GM23338 (cell line): ENCODE results near the gene SHANK2. TPM values are rescaled to one million over a fixed set of nuclear protein-coding genes. Genes with fewer than 3 reads are reported as not detected.

ENCODE experiments used
- ATAC-seq: fragments of 200-7000 bp; cut with Tn5 transposase; 3 replicates; pipeline ENCODE4 v1.9.1; 2020
- DNase-seq: peaks from one replicate; pipeline ENCODE4 v3.0.0-alpha.2; 2015; ENCODE audit warnings: low spot score
- H2AFZ ChIP-seq: fragments of 200-600 bp; sonication (generic); 2 replicates; pipeline ENCODE4 v1.8.0; 2016; ENCODE audit warnings: antibody characterized with exemption, mild to moderate bottlenecking, moderate library complexity
- H3F3A ChIP-seq: fragments of 200-600 bp; sonication (generic); replicated peaks from 2 replicates; pipeline ENCODE4 v1.8.0; 2017; ENCODE audit warnings: antibody characterized with exemption, mixed run types, low read depth
- H3K27ac ChIP-seq: fragments of 200-600 bp; sonication (generic); 2 replicates; pipeline ENCODE4 v1.6.1; 2016; ENCODE audit warnings: low read depth
- H3K27me3 ChIP-seq: fragments of 200-600 bp; sonication (generic); 2 replicates; pipeline ENCODE4 v1.8.0; 2016; ENCODE audit warnings: mild to moderate bottlenecking, mixed run types, moderate library complexity; ENCODE audit not compliant: insufficient read depth
- H3K36me3 ChIP-seq: fragments of 200-600 bp; sonication (generic); 2 replicates; pipeline ENCODE4 v1.8.0; 2016; ENCODE audit warnings: mild to moderate bottlenecking; ENCODE audit not compliant: insufficient read depth
- H3K4me1 ChIP-seq: fragments of 200-600 bp; sonication (generic); 2 replicates; pipeline ENCODE4 v1.8.0; 2016; ENCODE audit warnings: mild to moderate bottlenecking, moderate library complexity; ENCODE audit not compliant: insufficient read depth
- H3K4me2 ChIP-seq: fragments of 200-600 bp; sonication (generic); 2 replicates; pipeline ENCODE4 v1.7.1; 2017; ENCODE audit warnings: mixed run types
- H3K4me3 ChIP-seq: fragments of 200-600 bp; sonication (generic); 2 replicates; pipeline ENCODE4 v1.6.1; 2016; ENCODE audit warnings: mixed run types
- H3K79me2 ChIP-seq: fragments of 200-600 bp; sonication (generic); replicated peaks from 2 replicates; pipeline ENCODE4 v1.8.0; 2017; ENCODE audit warnings: mild to moderate bottlenecking; ENCODE audit not compliant: insufficient read depth
- H3K9me2 ChIP-seq: fragments of 200-600 bp; sonication (generic); 2 replicates; pipeline ENCODE4 v1.8.0; 2017; ENCODE audit not compliant: insufficient read depth
- H4K20me1 ChIP-seq: fragments of 200-600 bp; sonication (generic); replicated peaks from 2 replicates; pipeline ENCODE4 v1.8.0; 2017; ENCODE audit warnings: mild to moderate bottlenecking; ENCODE audit not compliant: insufficient read depth
- H3K27ac Mint-ChIP-seq: 2 replicates; pipeline ENCODE4 v1.8.0; 2020; ENCODE audit warnings: inconsistent platforms, mild to moderate bottlenecking, moderate library complexity, mixed read lengths
- H3K27me3 Mint-ChIP-seq: 3 replicates; pipeline ENCODE4 v1.8.0; 2022; ENCODE audit warnings: low read depth, mild to moderate bottlenecking, moderate library complexity, mixed read lengths, inconsistent platforms; ENCODE audit not compliant: insufficient read depth, poor library complexity
- H3K36me3 Mint-ChIP-seq: 3 replicates; pipeline ENCODE4 v1.8.0; 2021; ENCODE audit warnings: low read depth, mild to moderate bottlenecking, inconsistent platforms, moderate library complexity, mixed read lengths
- H3K4me1 Mint-ChIP-seq: 3 replicates; pipeline ENCODE4 v1.8.0; 2020; ENCODE audit warnings: mild to moderate bottlenecking, inconsistent platforms, mixed read lengths
- H3K4me3 Mint-ChIP-seq: 3 replicates; pipeline ENCODE4 v1.8.0; 2021; ENCODE audit warnings: moderate library complexity, mild to moderate bottlenecking, inconsistent platforms, mixed read lengths
- H3K9me3 Mint-ChIP-seq: 3 replicates; pipeline ENCODE4 v1.8.0; 2020; ENCODE audit warnings: moderate library complexity, mild to moderate bottlenecking, inconsistent platforms, mixed read lengths
- CREB1 ChIP-seq: fragments of 250-450 bp; sonication (Bioruptor Pico); IDR thresholded peaks from 2 replicates; pipeline ENCODE4 v1.5.0; 2020; ENCODE audit warnings: low read depth, mild to moderate bottlenecking, moderate library complexity
- CTCF ChIP-seq, 2 experiments: fragments of 200-600 bp in 1 of 2; sonication (generic) in 1 of 2; conservative IDR thresholded peaks; 2 replicates each; pipeline versions ENCODE4 v1.5.1 to v1.6.1; 2016 to 2017; ENCODE audit warnings: antibody characterized with exemption in 2 of 2, low read depth in 2 of 2, mild to moderate bottlenecking in 2 of 2, moderate library complexity in 1 of 2
- ETS1 ChIP-seq: IDR thresholded peaks from 2 replicates; pipeline ENCODE4 v1.6.1; 2016; ENCODE audit warnings: antibody characterized with exemption
- EZH2 ChIP-seq: fragments of 200-600 bp; sonication (generic); IDR thresholded peaks from one replicate; pipeline ENCODE4 v1.8.0; 2017; ENCODE audit warnings: antibody characterized with exemption, mild to moderate bottlenecking, low read depth; ENCODE audit not compliant: unreplicated experiment
- EZH2phosphoT487 ChIP-seq: fragments of 200-600 bp; sonication (generic); IDR thresholded peaks from one replicate; pipeline ENCODE4 v1.8.1; 2018; ENCODE audit warnings: antibody characterized with exemption; ENCODE audit not compliant: unreplicated experiment
- JUNB ChIP-seq: IDR thresholded peaks from one replicate; pipeline ENCODE4 v1.6.1; 2016; ENCODE audit warnings: antibody characterized with exemption; ENCODE audit not compliant: unreplicated experiment
- NANOG ChIP-seq: IDR thresholded peaks from 2 replicates; pipeline ENCODE4 v1.6.1; 2016; ENCODE audit warnings: antibody characterized with exemption, borderline replicate concordance
- POLR2AphosphoS5 ChIP-seq: IDR thresholded peaks from 2 replicates; pipeline ENCODE4 v1.6.1; 2016; ENCODE audit warnings: antibody characterized with exemption, low read depth
- REST ChIP-seq: IDR thresholded peaks from one replicate; pipeline ENCODE4 v1.6.1; 2018; ENCODE audit warnings: antibody characterized with exemption; ENCODE audit not compliant: unreplicated experiment
- STAT1 ChIP-seq: IDR thresholded peaks from one replicate; pipeline ENCODE4 v1.6.1; 2016; ENCODE audit warnings: antibody characterized with exemption; ENCODE audit not compliant: unreplicated experiment
- ZNF114 ChIP-seq: fragments of 250-450 bp; sonication (Bioruptor Pico); IDR thresholded peaks from 2 replicates; pipeline ENCODE4 v1.5.0; 2020; ENCODE audit warnings: mild to moderate bottlenecking, moderate library complexity
- ZNF331 ChIP-seq: fragments of 250-450 bp; sonication (Bioruptor Pico); IDR thresholded peaks from 2 replicates; pipeline ENCODE4 v1.5.0; 2020; ENCODE audit warnings: low read depth, mild to moderate bottlenecking, moderate library complexity
- ZNF462 ChIP-seq: fragments of 250-450 bp; sonication (Bioruptor Pico); IDR thresholded peaks from 2 replicates; pipeline ENCODE4 v1.5.0; 2020; ENCODE audit warnings: mild to moderate bottlenecking, moderate library complexity
- polyA plus RNA-seq: library from polyadenylated mRNA; unstranded; fragments of >200 nt; fragmentation: Nextera tagmentation; extraction: Ambion mirVana; gene quantifications from 2 replicates; pipeline ENCODE4 v1.2.1, GENCODE V29; 2016
- total RNA-seq: library from RNA; depleted of rRNA; stranded (reverse); fragments of >200 nt; shearing (Covaris generic); gene quantifications from 2 replicates; pipeline ENCODE4 v1.2.3, GENCODE V29; 2014

The SHANK2 gene
- total and polyA plus RNA-seq, 2 experiments from 2014 or later = 22.0 to 81.4 TPM

GRCh38 chr11:71206186-71206585, 46.2 kb downstream of the SHANK2 start:
- Histone ChIP-seq H3K9me2 (no peaks in the 10 kb centered on the region), H3K4me3 (no peak overlapping the region), H3F3A (no peaks in the 10 kb centered on the region), H3K36me3 (no peaks in the 10 kb centered on the region), H3K27ac (peak overlapping the region; percentile 42; the same call in 1 of the 2 replicates), H4K20me1 (peaks cover 22% of the 10 kb centered on the region), H3K4me2 (peak overlapping the region; percentile 66), H3K27me3 (no peaks in the 10 kb centered on the region), H2AFZ (no peak overlapping the region), H3K4me1 (peaks cover 19% of the 10 kb centered on the region), H3K79me2 (peaks cover 84% of the 10 kb centered on the region)
- peaks cover 26% of the 10 kb centered on the region for H3K36me3 Mint-ChIP-seq
- DNase-seq (peak; percentile 58), ATAC-seq (peak; percentile 36)
- H3K4me1 Mint-ChIP-seq = peaks cover 40% of the 10 kb centered on the region
- H3K9me3 Mint-ChIP-seq = 0 out of 3 replicates have a peak, but pooled peaks cover 3% of the 10 kb centered on the region
- TF ChIP-seq EZH2 (no peak), ZNF462 (CRISPR knock-in tag) (no peak), REST (no peak), NANOG (no peak), ZNF331 (CRISPR knock-in tag) (no peak), EZH2phosphoT487 (no peak), STAT1 (no peak), CREB1 (CRISPR knock-in tag) (no peak), ETS1 (no peak), POLR2AphosphoS5 (no peak), JUNB (no peak), CTCF (conservative IDR thresholded peaks at IDR 0.05; ENCODE audit: low read depth in 2 of 2) (no peak), ZNF114 (CRISPR knock-in tag) (no peak)
- H3K4me3 Mint-ChIP-seq = no peak overlapping the region; the same call in 2 of the 3 replicates
- H3K27me3 Mint-ChIP-seq = peaks cover 11% of the 10 kb centered on the region
- peak overlapping the region; percentile 32 for H3K27ac Mint-ChIP-seq
